ENCODE data around the gene SLC12A4.

The SLC12A4 gene

DNA sequence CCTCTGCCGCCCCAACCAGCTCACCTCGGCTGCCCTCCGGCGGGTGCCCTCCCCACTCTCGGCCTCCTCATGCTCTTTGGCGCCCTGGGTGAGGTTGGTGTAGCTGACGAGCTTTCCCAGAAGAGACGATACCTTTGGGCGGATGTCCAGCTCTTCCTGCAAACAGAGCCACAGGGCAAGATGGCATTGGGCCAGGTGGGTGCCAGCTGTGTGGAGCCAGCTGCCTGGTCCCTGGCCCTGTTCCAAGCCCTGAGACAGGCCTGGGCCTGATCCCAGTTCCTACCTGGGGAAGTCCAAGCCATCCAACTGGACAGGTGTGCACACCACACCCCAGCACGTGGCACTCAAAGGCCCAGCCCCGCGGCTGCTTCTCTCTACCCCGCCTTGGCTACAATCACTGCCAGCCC is 6.9 kb downstream of the SLC12A4 start:
- no peak overlapping the region for H3K9ac ChIP-seq (ENCODE audit: low read length)
- H3K4me3 ChIP-seq (ENCODE audit: low read depth, low read length): no peak overlapping the region
- H3K4me1 ChIP-seq (ENCODE audit: control insufficient read depth, insufficient read depth, low read length): peaks cover 32% of the 10 kb centered on the region
- H3K27me3 ChIP-seq (ENCODE audit: control insufficient read depth, insufficient read depth, low read length): no peaks in the 10 kb centered on the region
- no peaks in the 10 kb centered on the region for H3K9me3 ChIP-seq (ENCODE audit: control insufficient read depth, insufficient read depth, low read depth, low read length)
- peaks cover 71% of the 10 kb centered on the region for H3K36me3 ChIP-seq (ENCODE audit: control insufficient read depth, insufficient read depth, low read length)
- H3K27ac ChIP-seq (ENCODE audit: low read depth, low read length): no peak overlapping the region

DNA sequence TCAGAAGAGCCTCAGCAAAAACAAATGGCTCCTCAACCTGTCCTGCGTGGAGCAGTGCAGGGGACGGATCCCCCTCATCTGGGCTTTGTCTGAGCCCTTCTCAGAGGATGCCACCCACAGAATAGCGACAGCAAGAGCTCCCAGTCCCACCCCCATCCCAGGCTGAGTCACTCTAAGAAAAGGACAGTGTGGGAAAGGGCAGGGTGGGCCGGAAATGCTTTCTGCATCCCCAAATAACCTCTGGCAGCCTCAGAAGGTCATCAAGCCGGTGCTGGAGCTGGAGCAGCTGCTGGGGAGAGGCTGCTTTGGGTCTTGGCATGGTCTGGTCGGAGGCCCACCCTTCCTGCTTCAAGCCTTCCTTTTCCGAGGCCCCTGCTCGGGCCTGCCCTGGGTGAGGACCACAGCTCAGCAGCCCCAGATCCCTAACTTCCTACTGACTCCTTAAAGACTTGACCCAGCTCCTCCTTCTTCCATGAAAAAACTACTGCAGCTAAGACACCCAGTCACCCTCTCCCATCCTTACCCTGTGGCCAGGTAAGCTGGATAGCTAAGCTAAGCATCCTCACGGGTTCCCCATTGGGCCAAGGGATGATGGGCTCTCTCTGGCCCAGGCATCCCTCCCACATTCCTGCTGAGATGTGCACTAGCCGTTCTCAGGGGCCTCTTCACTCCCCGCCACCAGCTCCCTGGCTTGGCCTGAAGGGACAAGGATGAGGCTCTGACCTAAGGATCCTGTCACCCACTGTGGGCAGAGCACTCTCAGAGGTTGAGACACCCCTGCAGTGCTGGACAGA is 8.7 kb downstream of the SLC12A4 start:
- Histone ChIP-seq H3K4me3 (ENCODE audit: low read depth, low read length) (no peak overlapping the region), H3K9me3 (ENCODE audit: control insufficient read depth, insufficient read depth, low read depth, low read length) (no peaks in the 10 kb centered on the region), H3K36me3 (ENCODE audit: control insufficient read depth, insufficient read depth, low read length) (peaks cover 84% of the 10 kb centered on the region), H3K4me1 (ENCODE audit: control insufficient read depth, insufficient read depth, low read length) (peaks cover 15% of the 10 kb centered on the region), H3K27me3 (ENCODE audit: control insufficient read depth, insufficient read depth, low read length) (no peaks in the 10 kb centered on the region), H3K9ac (ENCODE audit: low read length) (no peak overlapping the region), H3K27ac (ENCODE audit: low read depth, low read length) (no peak overlapping the region)

DNA sequence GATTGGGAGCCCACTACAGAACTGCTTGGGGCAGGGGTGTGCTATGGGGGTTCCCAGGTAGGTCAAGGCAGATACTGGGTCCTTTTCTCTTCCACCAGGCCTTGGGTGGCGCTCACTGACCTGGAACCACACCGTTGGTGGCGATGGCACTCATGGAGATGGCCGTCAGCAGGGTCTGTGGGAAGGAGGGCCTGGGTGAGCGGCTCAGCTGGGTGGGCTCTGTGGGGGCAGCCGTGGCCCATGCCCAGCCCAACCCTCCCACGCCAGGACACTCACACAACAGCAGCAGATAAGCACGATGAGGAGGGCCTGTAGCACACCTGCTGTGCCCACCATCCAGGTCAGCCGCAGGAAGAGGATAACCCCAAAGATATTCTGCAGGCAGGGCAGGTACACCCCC is 10.8 kb downstream of the SLC12A4 start:
- H3K27ac ChIP-seq (ENCODE audit: low read depth, low read length): no peak overlapping the region

DNA sequence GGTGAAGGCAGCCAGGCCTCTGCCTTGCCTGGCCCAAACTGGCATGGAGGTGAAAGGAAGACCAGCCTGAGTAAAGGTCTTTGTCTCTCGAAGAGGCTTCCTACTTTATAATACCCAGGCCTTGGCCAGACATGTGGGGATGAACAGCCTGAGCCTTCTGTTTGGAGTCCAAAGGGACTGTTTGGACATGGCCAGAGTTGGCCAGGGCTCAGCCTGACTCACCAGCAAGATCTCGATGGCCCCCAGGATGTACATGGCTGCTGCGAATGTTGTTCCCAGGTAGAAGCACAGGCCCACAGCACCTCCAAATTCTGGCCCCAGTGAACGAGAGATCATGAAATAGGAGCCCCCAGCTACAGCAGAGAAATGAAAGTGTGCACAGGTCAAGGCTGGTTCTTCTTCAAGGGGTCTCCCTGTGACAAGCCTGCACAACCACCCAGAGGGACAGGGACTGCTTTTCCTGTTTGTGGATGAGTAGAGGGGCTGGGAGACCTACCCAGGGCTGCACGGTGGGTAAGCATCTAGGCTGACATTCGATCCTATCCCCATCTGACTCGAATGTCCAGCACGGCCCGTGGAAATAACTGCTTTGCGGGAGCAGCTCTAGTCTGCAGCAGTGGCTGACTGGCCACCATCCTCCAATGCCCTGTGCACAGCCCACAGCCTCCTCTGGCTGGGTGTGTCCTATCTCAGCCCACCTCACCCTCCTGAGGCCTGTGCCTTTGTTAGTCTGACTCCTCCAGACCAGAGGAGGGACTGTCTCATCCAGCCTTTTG is 13.8 kb downstream of the SLC12A4 start:
- no peaks in the 10 kb centered on the region for H3K9me3 ChIP-seq (ENCODE audit: control insufficient read depth, insufficient read depth, low read depth, low read length)
- H3K4me1 ChIP-seq (ENCODE audit: control insufficient read depth, insufficient read depth, low read length): no peaks in the 10 kb centered on the region
- no peak overlapping the region for H3K4me3 ChIP-seq (ENCODE audit: low read depth, low read length)
- H3K27me3 ChIP-seq (ENCODE audit: control insufficient read depth, insufficient read depth, low read length): no peaks in the 10 kb centered on the region
- H3K9ac ChIP-seq (ENCODE audit: low read length): no peak overlapping the region
- no peak overlapping the region for H3K27ac ChIP-seq (ENCODE audit: low read depth, low read length)
- peaks cover 87% of the 10 kb centered on the region for H3K36me3 ChIP-seq (ENCODE audit: control insufficient read depth, insufficient read depth, low read length)

More for the DNA sequence above, 10.8 kb downstream of the SLC12A4 start:
- Histone ChIP-seq H3K4me3 (ENCODE audit: low read depth, low read length) (no peak overlapping the region), H3K9me3 (ENCODE audit: control insufficient read depth, insufficient read depth, low read depth, low read length) (no peaks in the 10 kb centered on the region), H3K27me3 (ENCODE audit: control insufficient read depth, insufficient read depth, low read length) (no peaks in the 10 kb centered on the region), H3K36me3 (ENCODE audit: control insufficient read depth, insufficient read depth, low read length) (peaks cover 88% of the 10 kb centered on the region), H3K4me1 (ENCODE audit: control insufficient read depth, insufficient read depth, low read length) (no peaks in the 10 kb centered on the region), H3K9ac (ENCODE audit: low read length) (no peak overlapping the region)

DNA sequence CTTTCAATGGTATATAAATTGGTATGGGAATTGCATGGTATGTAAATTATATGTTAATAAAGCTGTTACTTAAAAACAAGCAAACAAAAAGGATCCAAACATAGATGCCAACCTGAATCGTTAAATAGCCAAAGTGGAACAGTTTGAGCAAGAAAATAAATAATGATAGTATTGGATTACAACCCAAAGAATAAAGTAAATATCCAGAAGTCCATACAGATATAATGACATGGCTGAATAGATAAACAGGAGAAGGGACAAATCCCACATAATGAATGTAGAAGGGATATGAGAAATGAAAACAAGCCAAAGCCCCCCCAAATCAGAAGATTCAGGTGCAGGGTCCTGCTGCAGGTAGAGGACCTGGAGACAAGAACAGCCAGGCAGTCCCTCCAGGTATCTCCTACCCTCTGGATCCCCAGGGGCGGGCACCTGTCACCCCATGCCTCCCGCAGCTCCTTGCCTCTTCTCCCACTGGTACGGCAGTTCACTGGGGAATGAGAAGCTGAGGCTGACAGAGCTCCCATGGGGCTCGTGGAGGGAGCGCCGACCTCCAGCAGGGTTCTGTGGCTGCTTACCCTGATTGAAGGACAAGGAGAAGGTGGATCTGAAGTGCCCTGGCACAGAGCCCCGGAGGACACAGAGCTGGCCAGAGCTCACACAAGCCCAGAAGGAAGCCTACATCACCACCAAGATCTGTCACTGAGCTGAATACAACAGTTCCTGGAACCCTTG is 14.6 kb downstream of the SLC12A4 start:
- Histone ChIP-seq H3K27me3 (ENCODE audit: control insufficient read depth, insufficient read depth, low read length) (no peaks in the 10 kb centered on the region), H3K9me3 (ENCODE audit: control insufficient read depth, insufficient read depth, low read depth, low read length) (no peaks in the 10 kb centered on the region), H3K36me3 (ENCODE audit: control insufficient read depth, insufficient read depth, low read length) (peaks cover 87% of the 10 kb centered on the region)

DNA sequence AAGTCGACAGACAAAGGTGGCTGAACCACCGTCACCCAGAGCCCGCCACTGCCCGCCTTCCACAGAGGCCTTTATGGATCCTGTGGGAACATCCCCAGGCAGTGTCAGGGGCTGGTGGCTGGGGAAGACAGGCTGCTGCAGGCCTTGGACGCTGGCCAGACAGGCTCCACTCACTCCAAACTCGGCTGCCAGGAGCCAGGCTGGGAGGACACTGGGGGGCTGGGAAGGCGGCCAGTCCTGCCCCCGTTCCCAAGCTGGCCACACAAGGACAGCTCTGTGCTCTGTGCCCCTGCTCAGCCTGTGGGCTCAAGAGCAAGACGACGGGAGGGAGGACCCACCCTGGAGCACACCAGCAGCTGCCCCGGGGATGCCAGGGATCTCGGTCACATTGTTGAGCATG is 17.0 kb downstream of the SLC12A4 start:
- peaks cover 93% of the 10 kb centered on the region for H3K36me3 ChIP-seq (ENCODE audit: control insufficient read depth, insufficient read depth, low read length)
- no peak overlapping the region for H3K9ac ChIP-seq (ENCODE audit: low read length)

More for the DNA sequence above, 14.6 kb downstream of the SLC12A4 start:
- Histone ChIP-seq H3K9ac (ENCODE audit: low read length) (no peak overlapping the region), H3K4me1 (ENCODE audit: control insufficient read depth, insufficient read depth, low read length) (no peaks in the 10 kb centered on the region), H3K4me3 (ENCODE audit: low read depth, low read length) (no peak overlapping the region), H3K27ac (ENCODE audit: low read depth, low read length) (no peak overlapping the region)

DNA sequence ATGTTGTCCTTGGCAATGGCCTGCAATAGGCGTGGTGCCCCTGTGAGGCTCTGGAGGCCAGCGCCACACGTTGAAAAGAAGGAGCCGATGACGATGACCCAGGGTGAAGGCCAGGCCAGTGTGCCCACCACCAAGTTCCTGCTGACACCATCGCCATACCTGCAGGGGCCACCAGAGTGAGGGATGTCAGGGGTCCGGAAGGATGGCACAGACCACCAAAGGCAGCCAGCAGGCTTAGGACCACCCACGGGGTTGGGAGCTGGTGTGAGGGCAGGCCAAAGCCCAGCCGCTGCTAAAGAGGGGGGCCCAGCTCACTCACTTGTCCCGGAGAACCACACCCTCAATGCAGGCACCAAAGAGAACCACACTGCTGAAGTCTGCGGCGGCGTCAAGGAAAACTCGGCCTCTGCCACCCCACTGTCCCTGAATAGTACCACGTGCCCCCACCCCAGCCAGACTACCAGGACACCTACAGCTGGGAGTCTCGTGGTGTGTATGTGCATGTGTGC is 18.0 kb downstream of the SLC12A4 start:
- H3K36me3 ChIP-seq (ENCODE audit: control insufficient read depth, insufficient read depth, low read length): peaks cover 95% of the 10 kb centered on the region
- H3K9ac ChIP-seq (ENCODE audit: low read length): no peak overlapping the region
- no peak overlapping the region for H3K27ac ChIP-seq (ENCODE audit: low read depth, low read length)
- no peaks in the 10 kb centered on the region for H3K4me1 ChIP-seq (ENCODE audit: control insufficient read depth, insufficient read depth, low read length)
- no peaks in the 10 kb centered on the region for H3K9me3 ChIP-seq (ENCODE audit: control insufficient read depth, insufficient read depth, low read depth, low read length)
- H3K27me3 ChIP-seq (ENCODE audit: control insufficient read depth, insufficient read depth, low read length): no peaks in the 10 kb centered on the region
- no peak overlapping the region for H3K4me3 ChIP-seq (ENCODE audit: low read depth, low read length)

More for the DNA sequence above, 17.0 kb downstream of the SLC12A4 start:
- H3K4me3 ChIP-seq (ENCODE audit: low read depth, low read length): no peak overlapping the region
- H3K9me3 ChIP-seq (ENCODE audit: control insufficient read depth, insufficient read depth, low read depth, low read length): no peaks in the 10 kb centered on the region
- H3K27me3 ChIP-seq (ENCODE audit: control insufficient read depth, insufficient read depth, low read length): no peaks in the 10 kb centered on the region
- no peak overlapping the region for H3K27ac ChIP-seq (ENCODE audit: low read depth, low read length)
- H3K4me1 ChIP-seq (ENCODE audit: control insufficient read depth, insufficient read depth, low read length): no peaks in the 10 kb centered on the region

DNA sequence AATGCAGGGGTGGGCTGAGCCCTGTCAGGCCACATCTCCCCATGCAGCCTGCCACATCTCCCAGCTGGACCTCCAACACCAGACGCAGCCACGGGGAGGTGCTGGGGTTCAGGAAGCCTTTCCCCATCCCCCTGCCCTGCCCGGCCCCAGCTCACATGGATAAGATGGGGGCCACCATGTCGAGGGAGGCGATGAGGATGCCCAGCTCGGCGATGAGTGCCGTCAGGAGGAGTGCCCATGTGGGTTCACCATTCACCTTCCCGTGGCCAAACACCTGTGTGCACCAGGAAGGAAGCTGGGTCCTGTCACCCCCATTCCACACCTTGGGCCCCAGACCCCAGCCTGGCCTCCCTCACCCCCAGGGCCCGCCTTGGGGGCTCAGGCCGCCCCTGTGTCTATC is 18.8 kb downstream of the SLC12A4 start:
- Histone ChIP-seq H3K9me3 (ENCODE audit: control insufficient read depth, insufficient read depth, low read depth, low read length) (no peaks in the 10 kb centered on the region), H3K9ac (ENCODE audit: low read length) (no peak overlapping the region), H3K27ac (ENCODE audit: low read depth, low read length) (no peak overlapping the region), H3K4me1 (ENCODE audit: control insufficient read depth, insufficient read depth, low read length) (no peaks in the 10 kb centered on the region), H3K27me3 (ENCODE audit: control insufficient read depth, insufficient read depth, low read length) (no peaks in the 10 kb centered on the region), H3K4me3 (ENCODE audit: low read depth, low read length) (no peak overlapping the region), H3K36me3 (ENCODE audit: control insufficient read depth, insufficient read depth, low read length) (peaks cover 95% of the 10 kb centered on the region)

DNA sequence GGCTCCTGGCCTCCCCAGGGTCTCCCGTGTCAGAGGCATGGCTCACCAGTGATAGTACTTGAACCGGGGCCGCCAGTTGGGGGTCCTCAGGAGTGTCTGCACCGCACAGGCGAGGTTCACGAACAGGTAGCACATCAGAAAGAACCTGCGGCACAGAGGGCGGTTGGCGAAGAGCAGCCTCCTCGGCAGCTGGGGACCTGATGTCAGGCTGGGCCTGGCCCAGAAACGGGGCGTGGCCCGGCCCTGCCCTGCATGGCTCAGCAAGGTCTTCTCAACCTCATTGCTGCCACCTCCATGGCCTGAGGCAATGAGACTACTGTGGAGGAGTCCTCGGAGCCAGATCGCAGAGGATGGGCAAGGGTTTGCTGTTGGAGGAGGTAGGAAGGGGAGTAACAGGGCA is 20.4 kb downstream of the SLC12A4 start:
- H3K4me1 ChIP-seq (ENCODE audit: control insufficient read depth, insufficient read depth, low read length): no peaks in the 10 kb centered on the region
- no peak overlapping the region for H3K4me3 ChIP-seq (ENCODE audit: low read depth, low read length)
- no peak overlapping the region for H3K9ac ChIP-seq (ENCODE audit: low read length)
- H3K27ac ChIP-seq (ENCODE audit: low read depth, low read length): no peak overlapping the region
- no peaks in the 10 kb centered on the region for H3K9me3 ChIP-seq (ENCODE audit: control insufficient read depth, insufficient read depth, low read depth, low read length)
- peaks cover 96% of the 10 kb centered on the region for H3K36me3 ChIP-seq (ENCODE audit: control insufficient read depth, insufficient read depth, low read length)
- no peaks in the 10 kb centered on the region for H3K27me3 ChIP-seq (ENCODE audit: control insufficient read depth, insufficient read depth, low read length)

DNA sequence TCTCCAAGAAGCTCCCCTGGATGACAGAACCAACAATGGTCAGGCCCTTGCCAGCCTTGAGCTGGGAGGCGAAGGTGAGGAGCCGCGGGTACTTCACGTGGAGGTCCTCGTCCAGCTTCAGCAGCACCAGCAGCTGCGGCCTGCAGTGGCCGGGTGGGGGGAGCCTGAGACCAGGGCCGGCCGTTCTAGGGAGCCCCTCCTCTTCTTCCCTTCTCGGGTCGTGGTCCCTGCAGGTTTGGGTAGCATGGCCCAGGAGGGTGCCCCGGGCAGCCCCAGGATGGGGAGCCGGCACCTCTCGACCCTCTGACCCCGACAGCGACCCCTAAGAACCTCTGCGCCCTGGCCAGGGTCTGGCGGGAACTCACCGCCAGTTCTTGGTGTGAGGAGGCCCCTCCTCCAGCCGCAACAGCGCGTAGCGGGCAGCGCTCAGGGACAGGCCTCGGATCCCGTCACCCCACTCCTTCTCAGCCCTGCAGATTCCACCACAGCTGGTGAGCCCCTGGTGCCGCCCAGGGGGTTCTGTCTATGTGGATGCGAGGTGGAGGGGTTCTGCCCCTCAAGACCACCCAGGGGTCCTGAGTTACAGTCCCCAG is 21.4 kb downstream of the SLC12A4 start:
- no peak overlapping the region for H3K4me3 ChIP-seq (ENCODE audit: low read depth, low read length)
- no peak overlapping the region for H3K9ac ChIP-seq (ENCODE audit: low read length)
- H3K36me3 ChIP-seq (ENCODE audit: control insufficient read depth, insufficient read depth, low read length): peaks cover 97% of the 10 kb centered on the region
- H3K9me3 ChIP-seq (ENCODE audit: control insufficient read depth, insufficient read depth, low read depth, low read length): no peaks in the 10 kb centered on the region
- H3K27me3 ChIP-seq (ENCODE audit: control insufficient read depth, insufficient read depth, low read length): no peaks in the 10 kb centered on the region
- no peak overlapping the region for H3K27ac ChIP-seq (ENCODE audit: low read depth, low read length)
- no peaks in the 10 kb centered on the region for H3K4me1 ChIP-seq (ENCODE audit: control insufficient read depth, insufficient read depth, low read length)
